RKO (cell line): ENCODE measurements around the gene EOLA1.
"Not testable (repeated sequence)": the region's sequence is repeated elsewhere in the genome, so short reads cannot be mapped to it uniquely, and the experiment has no call there.

Experiments
- DNase-seq: peaks from one replicate; pipeline ENCODE4 v3.0.0-alpha.2; 2016; ENCODE audit warnings: low spot score

The EOLA1 gene

DNA sequence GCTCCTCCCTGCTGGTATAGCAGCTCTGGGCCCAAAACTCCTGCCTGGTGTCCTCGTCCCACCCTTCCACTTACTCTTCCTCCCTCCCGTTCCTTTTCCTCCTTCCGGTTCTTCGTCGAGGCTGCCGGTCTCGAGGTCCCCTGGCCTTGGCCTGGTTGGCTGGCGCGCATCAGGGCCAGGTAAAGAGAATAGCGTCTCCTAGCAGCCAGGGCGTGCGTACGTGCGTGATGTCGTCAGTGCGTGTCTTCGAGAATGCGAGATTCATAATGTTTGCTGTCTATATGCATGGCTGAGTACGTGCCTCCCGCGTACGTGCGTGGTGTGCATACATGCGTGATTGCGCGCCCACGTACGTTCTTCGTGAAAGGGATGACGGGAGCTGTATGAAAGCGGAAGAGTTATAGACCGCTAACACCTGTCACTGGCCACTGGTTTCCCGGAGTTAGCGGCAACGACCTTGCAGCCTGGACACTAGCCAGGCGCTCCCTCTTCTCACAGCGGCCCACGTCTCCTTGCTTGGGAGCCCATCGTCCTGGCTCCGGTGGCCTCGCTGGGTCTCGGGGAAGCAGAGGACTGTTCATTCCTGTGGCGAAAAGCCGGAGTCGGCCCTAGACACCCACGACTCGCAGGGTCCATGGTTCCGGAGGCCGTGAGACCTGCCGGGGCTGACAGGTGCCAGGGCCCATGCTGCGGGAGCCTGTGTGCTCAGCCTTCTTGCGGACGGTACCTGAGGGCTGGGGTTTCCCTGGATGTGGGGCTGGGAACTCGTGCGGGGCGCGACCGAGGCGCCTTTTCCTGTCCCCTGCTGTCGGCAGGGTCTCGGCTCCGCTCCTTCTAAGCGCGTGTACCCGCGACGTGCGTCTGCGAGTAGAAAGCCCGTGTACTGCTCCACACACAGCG lies at the start of gene EOLA1:
Gene EOLA1 (plus strand): TSS at position 392 of the 900 bp plus-strand sequence. CDS start 4,619 bp downstream, outside the sequence.
- DNase-seq: peak; percentile 95

DNA sequence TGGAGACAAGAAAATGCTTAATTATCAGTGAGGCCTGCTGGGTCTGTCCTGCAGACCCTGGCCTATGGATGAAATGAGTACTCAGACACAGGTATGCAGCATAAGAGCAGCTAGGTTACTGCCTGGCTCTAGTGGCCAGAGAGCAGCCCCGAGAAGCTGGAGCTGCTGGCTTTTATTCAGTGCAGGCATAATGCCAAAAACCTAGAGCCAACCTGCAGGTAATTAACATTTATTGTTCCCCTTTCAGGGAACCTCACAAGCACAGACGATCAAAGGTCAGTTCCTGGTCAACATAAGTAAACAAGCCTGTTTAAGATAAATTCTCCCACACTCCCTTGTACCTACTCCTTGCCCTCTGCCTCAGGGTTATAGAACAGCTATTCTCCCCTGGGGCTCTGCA lies 49.0 kb upstream of the EOLA1 start:
- DNase-seq: no peak

DNA sequence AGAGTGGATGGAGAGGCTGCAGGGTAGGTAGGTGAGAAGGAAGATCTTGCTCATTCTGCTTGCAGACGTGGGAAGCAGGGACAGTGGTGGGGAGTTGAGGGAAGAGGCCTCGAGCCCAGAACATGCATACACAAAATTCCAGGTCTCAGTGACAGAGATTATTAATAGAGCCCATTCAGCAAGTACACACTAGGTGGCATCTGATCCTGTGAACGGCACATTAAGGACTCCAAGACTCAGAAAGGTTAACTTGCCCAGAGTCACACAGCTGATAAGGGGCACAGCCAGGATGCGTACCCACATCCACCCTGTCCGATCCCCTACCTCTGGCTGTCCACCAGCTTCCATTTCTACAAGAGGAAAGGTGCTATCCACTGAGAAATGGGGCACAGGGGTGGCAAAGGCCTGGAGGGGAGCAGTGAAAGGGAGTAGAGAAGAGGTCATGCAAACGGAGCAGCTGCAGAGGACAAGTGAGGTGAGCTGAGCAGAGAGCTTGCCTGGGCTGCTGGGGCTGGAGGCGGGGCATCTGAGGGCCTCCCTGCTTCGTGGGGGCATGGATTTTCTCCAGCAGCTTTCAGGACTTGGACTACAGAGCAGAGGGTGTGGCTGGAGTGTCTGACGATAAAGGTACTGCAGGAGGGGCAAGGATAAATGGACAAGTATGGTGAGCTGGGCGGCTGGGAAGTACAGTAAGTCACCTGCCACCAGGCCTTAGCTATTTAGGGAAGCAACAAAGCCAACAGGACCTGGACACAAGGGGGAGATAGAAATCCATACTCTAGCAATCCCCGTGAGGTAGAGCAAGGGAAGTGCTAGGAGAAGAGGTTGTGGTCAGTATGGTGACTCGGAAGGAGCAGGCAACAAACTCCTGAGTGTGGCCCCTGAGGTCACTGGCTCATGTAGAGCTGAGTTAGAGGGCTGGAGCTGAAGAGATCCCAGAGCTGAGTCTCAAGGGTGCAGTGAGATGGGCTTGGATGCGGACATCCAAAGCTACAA lies 46.9 kb upstream of the EOLA1 start:
- peak; percentile 12 for DNase-seq

DNA sequence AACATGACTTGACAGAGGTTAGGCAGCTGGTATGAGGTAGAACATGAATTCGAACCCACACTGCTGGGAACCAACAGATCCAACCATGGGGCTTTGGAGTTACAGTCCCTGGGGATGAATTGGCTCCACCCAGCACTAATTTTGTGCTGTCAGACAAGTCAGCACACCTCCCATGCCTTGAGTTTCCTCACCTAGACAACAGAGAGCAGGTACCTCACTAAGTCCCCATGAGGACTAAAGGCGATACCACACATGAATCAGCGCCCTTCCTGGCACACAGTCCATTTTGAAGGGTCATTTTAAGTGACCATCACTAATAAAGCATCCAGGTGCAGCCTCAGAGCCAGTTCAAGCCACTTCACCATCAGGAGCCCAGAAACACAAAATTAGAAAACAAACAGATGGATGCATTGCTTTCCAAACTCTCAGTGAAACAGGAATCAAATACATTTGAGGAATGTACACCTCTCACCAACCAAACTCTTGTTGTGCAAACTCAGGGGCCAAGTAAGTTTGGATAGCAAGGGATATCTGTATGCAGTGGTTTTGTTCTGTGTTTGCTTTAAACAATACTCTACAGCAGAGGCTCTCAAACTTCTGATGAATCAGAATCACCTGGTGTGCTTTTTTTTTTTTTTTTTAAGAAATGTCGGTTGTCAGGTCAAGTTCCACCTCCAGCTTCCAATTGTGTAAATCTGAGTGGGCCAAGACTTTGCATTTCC lies 45.8 kb upstream of the EOLA1 start:
- no peak for DNase-seq

DNA sequence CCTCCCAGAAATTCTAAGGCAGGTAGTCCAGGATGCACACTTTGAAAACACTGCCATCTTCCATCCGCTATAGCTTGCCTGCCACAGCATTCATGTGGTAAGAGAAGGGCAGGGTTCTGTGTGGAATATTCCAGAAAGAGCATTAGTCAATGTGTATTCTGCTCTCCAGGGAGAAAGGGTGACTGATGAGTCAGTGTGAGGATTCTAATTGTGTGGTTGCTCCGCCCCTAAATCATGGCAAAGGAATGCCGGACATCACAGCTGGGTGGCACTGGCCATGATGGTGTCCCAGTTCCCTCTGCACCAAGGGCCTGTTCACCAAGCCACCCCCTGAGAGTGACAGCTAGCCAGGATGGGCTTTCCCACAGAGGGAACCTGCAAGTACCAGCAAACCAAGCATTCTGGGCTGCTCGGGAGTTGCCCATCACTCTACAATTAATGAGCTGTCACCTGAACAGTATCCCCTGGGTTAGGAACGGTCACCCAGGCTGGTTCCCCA lies 45.2 kb upstream of the EOLA1 start:
- peak; percentile 78 for DNase-seq

DNA sequence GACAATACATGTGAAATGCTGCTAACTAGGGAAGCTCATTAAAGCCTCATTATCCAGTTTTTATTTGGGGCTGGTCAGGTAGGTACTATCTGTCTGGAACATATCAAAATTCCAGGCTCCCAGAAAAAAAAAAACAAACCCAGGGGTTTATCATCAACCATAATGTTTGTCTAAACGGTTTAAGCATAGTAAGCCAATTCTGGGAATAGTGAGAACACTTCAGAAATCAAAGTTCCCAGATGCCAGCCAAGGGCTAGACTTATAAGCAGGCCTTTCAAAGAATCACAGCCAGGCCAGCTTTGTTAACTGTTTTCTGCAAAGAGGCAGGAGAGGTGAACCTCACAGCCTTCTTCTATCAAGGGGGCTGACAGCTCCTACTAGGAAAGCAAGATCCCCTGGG lies 43.8 kb upstream of the EOLA1 start:
- DNase-seq: no peak

DNA sequence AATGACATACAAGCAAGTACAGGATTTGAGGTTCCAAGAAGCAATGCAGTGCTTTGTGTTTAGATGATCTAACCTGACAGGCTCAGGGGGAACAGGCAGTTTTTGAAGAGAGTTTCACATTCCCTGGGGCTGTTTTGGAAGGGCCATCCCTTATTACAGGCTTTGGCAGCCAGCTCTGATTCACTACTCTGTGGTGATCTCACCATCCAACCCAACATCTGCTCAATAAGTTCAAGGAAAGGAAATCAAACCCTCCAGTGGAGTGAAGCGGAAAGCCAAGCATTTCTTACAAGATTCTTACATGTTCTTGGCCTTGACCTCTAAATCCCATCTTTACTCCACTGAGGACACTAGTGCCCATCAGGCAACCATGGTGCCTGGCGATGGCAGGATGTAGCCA lies 43.2 kb upstream of the EOLA1 start:
- peak; percentile 4 for DNase-seq

DNA sequence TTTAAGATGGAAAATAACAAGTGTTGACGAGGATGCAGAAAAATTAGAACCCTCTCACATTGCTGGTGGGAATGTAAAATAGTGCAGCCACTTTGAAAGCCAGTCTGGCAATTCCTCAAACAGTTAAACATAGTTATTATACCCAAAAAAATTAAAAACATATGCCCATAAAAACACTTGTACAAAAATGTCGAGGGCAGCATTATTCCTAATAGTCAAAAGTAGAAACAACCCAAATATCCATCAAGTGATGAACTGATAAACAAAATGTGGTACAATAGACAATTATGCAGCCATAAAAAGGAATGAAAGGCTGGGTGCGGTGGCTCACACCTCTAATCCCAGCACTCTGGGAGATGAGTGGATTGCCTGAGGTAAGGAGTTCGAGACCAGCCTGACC lies 42.0 kb upstream of the EOLA1 start:
- DNase-seq: no peak

DNA sequence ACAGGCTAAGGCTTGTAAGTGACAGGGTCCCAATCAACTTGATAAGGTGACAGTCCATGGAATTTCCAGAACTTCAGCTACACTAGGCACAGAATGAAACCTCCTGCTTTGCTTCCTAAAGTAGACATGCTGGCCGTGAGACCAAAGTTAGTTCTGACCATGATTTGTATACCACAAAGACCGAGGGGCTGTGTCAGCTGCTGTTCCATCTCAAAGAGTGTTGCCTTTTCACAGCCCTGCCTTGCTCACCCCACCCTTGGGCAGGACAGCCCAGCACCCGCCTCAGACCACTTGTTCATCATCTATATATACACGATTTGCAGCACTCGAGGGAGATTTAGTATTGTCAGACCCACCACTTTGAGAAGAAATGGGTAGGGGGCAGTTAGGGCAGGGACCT lies 41.0 kb upstream of the EOLA1 start:
- no peak for DNase-seq

DNA sequence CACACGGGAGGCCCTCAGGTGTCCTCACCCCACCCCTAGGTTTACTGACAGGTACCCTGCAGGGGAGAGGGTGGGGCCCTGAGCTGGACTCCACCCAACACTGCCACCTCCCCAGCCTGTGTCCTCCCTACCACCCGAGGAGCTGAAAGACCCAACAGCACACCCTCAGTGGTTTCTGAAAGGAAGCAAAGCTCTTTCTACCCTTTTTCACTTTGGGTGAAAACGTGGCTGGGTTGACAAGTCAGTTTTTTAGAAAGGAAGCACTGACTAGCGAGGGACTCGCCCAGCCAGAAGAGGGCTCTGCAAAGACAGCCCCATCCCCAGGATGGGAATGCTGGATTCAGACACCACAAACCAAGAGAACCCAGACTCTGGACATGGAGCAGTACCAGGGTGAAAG lies 37.9 kb upstream of the EOLA1 start:
- not testable (repeated sequence) for DNase-seq

DNA sequence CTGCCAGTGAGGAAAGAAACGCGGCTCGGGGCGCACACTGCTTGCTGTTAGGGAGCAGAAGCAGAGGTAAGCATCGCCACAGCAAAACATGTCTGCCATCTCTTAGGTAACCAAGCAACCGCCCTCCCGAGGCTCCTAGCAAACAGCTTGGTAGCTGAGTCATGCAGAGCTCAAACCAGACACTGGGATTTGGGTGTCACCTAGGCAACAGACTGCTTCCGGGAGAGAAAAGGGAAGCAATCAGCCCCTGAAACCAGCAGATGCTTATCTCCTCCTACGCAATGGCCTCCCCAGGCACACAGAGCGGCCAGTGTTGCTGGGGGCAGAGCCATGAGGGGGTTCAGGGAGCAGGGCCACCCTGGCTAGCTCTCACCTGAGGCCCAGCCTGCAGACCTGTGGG lies 37.4 kb upstream of the EOLA1 start:
- peak; percentile 13 for DNase-seq

DNA sequence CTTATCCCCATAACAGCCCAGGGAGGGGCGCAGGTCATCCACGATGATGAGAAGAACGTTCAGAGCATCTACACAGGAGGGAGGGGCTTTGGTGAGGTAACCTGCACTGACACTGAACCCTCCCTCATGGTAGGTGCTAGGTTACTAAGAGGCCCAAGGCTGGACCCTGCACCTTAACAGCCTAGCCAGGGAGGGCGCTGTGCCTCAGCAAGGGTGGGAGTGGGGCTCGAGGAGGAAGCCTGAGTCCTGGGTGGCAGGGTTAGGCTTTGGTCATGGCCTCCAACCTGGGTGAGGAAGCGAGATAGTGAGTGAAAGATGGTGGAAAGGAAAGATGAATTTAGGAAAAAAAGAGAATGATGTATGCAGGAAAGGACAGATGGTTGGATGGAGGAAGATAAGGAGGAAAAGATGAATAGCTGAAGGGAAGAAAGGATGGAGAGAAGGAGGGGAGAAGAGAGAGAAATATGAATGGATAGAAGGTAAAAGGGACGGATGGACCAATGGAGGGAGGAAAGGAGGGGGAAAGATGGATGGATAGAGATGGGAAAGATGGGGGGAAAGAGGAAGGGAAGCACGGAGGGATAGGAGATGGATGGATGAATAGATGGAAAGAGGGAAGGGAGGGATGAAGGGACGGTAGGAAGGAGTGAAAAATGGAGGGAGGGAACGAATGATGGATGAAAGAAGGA lies 36.4 kb upstream of the EOLA1 start:
- DNase-seq: peak; percentile 32

DNA sequence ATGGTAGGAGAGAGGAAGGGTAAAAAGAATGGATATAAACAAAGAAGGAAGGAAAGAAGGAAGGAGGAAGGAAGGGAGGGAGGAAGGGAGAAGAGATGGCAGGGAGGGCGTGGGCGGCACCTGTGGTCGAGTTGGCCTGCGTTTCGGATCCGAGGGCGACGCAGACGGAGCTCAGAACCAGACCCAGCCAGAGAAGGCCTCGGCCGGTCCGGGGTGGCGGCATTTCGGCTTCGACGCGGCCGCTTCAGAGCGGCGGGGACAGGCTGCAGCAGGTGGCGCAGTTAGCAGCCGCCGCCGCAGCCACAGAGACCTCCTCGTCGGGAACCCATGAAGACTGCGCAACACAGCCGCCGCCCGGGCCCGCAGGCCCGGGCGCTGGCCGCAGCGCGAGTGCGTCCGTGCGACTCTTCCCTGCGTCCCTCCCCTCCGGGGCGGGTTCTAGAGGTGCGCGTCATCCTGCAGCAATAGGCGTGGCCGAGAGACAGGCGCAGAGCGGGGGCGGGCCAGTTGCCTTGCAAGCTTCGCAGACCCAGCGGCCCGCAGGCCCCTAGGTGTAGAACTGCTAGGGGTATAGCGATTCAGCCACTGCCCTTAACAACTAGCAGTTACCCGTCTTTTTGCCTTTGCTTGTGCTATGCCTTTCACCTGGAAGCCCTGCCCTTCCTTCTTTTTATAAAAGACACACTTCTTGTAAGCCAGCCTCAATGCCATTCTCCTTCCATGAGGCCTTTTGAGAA lies 35.7 kb upstream of the EOLA1 start, which contains the start of gene IDS:
Gene IDS (minus strand): TSS at position 392 of the 737 bp plus-strand sequence. CDS start 169 bp downstream, at position 223.
- peak; percentile 85 for DNase-seq

DNA sequence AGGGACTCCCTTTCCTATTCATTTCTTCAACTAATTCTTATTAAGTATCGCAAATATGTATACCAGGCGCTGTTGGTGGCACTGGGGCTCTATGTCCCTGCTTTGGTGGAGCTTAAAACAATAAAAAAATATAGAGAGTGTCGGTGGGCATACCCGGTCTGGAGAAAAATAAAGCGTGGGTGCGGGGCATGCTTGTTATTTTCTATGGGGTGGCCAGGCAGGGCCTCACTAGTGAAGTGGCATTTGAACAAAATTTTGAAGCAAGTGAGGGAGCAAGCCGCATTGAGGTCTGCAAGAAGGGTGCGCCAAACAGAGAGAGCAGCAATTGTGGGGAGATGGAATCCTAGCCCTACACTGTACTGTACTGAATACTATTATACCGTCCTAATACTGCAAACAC lies 35.1 kb upstream of the EOLA1 start:
- no peak for DNase-seq

DNA sequence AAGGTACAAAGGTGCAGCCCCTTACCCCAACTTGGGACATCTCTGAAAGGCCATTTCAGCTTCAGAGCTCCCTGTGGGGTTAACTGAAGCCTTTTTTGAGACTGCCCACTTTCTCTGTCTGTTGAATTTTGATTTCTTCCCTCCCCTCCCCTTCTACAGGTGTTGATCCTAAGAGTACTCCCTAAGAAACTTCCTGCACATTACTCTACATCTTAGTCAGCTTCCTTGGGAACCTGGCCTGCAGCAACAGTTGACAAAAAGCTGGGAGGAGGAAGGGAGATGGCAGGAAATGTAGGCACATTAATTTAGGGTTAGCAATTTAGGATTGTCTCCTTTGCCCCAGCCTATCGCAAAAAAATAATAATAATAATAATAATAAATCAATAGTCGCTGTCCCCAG lies 34.5 kb upstream of the EOLA1 start:
- no peak for DNase-seq

DNA sequence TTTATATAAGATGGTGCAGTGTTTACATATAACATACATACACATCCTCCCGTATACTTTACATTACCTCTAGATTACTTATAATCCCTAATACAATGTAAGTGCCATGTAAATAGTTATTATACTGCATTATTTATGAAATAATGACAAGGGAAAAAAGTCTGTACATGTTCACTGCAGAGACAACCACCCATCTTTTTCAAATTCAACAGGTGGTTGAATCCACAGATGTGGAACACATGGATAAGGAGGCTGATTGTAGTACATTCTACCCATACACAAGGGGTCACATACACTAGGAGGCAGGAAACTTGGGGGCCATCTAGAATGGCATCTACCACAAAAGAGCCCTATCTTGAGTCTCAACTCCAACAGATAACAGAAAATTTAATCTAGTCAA lies 32.3 kb upstream of the EOLA1 start:
- DNase-seq: no peak

DNA sequence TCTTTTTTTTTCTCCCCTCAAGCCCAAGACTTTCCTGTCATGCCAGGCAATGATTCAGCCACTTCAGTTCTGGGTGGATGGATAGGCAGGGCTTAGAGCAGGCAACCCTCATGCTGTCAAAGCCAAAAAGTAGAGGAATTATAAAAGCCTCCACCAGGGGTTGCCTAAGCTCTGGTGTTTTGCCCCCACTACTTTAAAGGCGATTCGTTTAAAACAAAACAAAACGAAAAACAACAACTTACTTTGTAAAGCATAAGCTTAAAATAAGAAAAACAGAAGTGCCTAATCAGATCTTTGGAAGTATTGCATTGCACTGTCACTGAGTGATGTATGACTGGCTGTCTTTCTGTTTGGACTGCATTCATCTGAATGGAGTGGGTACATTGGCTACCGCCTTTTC lies 30.4 kb upstream of the EOLA1 start:
- no peak for DNase-seq

DNA sequence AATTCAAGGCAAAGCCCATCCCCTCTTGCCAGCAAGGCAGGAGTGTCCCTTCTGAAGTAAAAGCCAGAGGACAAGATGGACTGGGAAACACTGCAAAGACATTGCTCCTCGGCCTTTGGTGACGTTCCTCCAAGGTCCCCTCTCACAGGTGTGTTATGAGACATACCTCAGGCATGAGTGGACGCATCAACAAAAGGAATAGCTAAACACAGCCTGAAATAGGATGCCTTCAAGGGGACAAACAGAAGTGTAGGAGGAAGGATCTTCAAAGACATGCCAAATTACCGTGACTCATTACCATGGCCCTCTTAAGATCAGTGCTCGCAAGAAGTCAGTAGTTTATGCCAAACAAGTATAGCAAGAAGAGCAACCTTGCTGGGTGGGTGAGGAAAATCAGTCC lies 29.7 kb upstream of the EOLA1 start:
- no peak for DNase-seq

DNA sequence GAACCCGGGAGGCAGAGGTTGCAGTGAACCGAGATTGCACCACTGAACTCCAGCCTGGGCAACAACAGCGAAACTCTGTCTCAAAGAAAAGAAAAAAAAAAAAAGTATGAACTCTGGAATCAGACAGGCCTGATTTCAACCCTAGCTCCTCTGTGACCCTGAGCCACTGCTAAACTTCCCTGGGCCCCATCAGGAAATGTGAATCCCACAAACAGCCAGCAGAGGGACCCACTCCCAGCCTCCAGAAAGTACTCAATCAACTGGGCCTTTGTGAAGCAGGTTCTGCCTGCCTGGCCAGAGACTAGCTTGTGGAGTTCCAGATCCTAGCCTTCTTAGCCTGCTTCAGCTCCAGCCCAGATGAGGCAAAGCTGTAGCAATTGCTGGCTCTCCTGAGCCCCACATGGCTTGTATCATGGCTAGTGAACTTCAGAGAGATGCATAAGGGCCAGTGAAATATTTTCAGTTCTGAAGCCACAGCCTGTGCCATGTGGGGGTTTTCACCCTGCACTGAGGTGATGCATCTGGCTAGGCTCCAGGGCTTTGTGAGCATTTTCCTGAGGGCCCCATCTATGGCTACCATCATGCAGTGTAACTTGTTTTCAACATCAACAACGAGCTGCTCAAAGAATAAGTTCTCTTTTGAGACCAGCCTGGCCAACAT lies 28.5 kb upstream of the EOLA1 start:
- DNase-seq: peak; percentile 41
